GM12801 (cell line): ENCODE data around the gene IRF8.

Experiments used
- TF ChIP-seq, protein P1 (sequence below): IDR thresholded peaks from one replicate; pipeline ENCODE4 v1.5.1; 2011; ENCODE audit warnings: control low read depth; ENCODE audit not compliant: insufficient read length; ENCODE audit errors: extremely low read depth

IRF8 gene

GRCh38 chr16:85901773-85902365 is 2.9 kb downstream of the IRF8 start:
- TF ChIP-seq, protein P1, sequence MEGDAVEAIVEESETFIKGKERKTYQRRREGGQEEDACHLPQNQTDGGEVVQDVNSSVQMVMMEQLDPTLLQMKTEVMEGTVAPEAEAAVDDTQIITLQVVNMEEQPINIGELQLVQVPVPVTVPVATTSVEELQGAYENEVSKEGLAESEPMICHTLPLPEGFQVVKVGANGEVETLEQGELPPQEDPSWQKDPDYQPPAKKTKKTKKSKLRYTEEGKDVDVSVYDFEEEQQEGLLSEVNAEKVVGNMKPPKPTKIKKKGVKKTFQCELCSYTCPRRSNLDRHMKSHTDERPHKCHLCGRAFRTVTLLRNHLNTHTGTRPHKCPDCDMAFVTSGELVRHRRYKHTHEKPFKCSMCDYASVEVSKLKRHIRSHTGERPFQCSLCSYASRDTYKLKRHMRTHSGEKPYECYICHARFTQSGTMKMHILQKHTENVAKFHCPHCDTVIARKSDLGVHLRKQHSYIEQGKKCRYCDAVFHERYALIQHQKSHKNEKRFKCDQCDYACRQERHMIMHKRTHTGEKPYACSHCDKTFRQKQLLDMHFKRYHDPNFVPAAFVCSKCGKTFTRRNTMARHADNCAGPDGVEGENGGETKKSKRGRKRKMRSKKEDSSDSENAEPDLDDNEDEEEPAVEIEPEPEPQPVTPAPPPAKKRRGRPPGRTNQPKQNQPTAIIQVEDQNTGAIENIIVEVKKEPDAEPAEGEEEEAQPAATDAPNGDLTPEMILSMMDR, result no peak

GRCh38 chr16:85902366-85903155 is 3.6 kb downstream of the IRF8 start:
- TF ChIP-seq, protein P1, result no peak

- TF ChIP-seq, protein P1, result no peak
These were observed 4.6 kb downstream of the IRF8 start for GRCh38 chr16:85903559-85903958.

- TF ChIP-seq, protein P1, result no peak
These were observed 6.4 kb downstream of the IRF8 start for GRCh38 chr16:85905110-85906095.

DNA sequence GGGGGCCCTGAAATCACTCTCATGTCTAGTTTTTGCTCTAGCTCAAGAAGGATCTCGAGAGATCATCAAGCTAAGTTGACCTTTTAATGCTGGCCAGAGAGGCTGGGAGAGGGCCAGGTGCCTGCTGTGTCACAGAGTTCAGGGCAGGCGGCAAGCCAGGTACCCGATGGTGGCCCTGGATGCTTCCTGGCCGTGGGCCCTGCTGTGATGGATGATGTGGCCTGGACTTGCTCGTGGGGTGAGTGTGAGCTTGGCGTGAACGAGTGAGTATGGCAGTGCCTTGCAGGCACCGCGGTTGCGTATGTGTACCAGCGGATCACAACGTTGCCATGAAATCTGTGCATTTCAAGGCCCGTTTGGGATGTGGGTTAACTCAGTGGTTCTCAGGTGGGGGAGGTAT is 7.4 kb downstream of the IRF8 start:
- TF ChIP-seq, protein P1, result no peak

GRCh38 chr16:85908444-85908843 is 9.5 kb downstream of the IRF8 start:
- TF ChIP-seq, protein P1, result no peak

DNA sequence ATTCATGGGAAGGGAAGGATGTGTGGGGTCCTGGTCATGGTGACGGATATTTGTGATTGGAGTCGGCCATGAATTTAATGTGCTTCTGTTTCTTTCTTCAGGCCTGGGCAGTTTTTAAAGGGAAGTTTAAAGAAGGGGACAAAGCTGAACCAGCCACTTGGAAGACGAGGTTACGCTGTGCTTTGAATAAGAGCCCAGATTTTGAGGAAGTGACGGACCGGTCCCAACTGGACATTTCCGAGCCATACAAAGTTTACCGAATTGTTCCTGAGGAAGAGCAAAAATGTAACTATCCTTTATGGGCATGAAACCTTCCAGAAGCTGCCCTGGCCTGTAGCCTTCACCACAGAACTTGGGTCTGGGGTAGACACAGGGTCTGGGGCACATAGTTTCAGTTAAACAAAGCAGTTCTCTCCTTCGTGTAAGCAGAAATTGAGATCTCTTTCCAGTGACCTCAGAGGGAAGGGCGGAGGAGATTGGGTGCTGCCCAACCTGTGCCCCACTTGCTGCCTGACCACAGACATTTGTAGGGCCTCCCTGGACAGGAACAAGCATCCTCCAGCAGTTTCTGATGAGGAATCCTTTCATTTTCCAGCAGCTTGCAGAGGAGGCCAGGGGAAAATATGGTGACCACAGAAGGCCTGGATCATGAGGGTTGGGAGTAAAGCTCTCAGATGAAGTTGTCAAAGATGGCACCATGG is 10.1 kb downstream of the IRF8 start:
- TF ChIP-seq, protein P1, result no peak
